Stimulated activated CD4-positive, alpha-beta T cell treated with anti-CD3 and anti-CD28 coated beads, TNF-alpha, amount 100 ng/mL, for 1 hour (primary cell): Measurements from ENCODE around the gene USP37.

Source experiments
- DNase-seq, 3 donors: peaks; one replicate each; pipeline ENCODE4 v3.0.0-alpha.2; 2020; ENCODE audit warnings: low read depth in 3 of 3, low spot score in 1 of 3

The USP37 gene

GRCh38 chr2:218434456-218434855 is 133.7 kb downstream of the USP37 start:
- no peak for DNase-seq

- DNase-seq, result no peak
These were observed 135.3 kb downstream of the USP37 start for GRCh38 chr2:218432676-218433365.

GRCh38 chr2:218431878-218432277 is 136.3 kb downstream of the USP37 start:
- DNase-seq, result no peak

- no peak for DNase-seq
These were observed 137.4 kb downstream of the USP37 start for GRCh38 chr2:218430721-218431120.

GRCh38 chr2:218429911-218430692 is 138.0 kb downstream of the USP37 start:
- no peak for DNase-seq

GRCh38 chr2:218428846-218429558 is 139.1 kb downstream of the USP37 start:
- no peak for DNase-seq

- no peak for DNase-seq
These were observed 140.4 kb downstream of the USP37 start for GRCh38 chr2:218427741-218428140.

GRCh38 chr2:218425531-218425930 is 142.6 kb downstream of the USP37 start:
- no peak for DNase-seq

- DNase-seq, result no peak
These were observed 144.6 kb downstream of the USP37 start for GRCh38 chr2:218423584-218423983.

- no peak for DNase-seq
These were observed 145.6 kb downstream of the USP37 start for GRCh38 chr2:218422403-218423086.

GRCh38 chr2:218421027-218421426 is 147.1 kb downstream of the USP37 start:
- no peak for DNase-seq

- no peak for DNase-seq
These were observed 148.4 kb downstream of the USP37 start for GRCh38 chr2:218419630-218420216.

GRCh38 chr2:218418717-218419458 is 149.3 kb downstream of the USP37 start, which contains the start of gene VIL1:
Gene VIL1 (plus strand): TSS chr2:218419123. CDS start chr2:218423779, 4,656 bp downstream.
- no peak for DNase-seq

- DNase-seq, result no peak
These were observed 149.8 kb downstream of the USP37 start for GRCh38 chr2:218418321-218418716.

- DNase-seq, result no peak
These were observed 160.4 kb downstream of the USP37 start for GRCh38 chr2:218407717-218408116.

GRCh38 chr2:218406949-218407618 is 161.1 kb downstream of the USP37 start:
- peak in 2 of 3 donors; percentile 27 to 33 for DNase-seq

- DNase-seq, result peak; percentile 84 to 87 (median 86)
These were observed 161.8 kb downstream of the USP37 start for GRCh38 chr2:218406209-218406948.

GRCh38 chr2:218405746-218406208 is 162.4 kb downstream of the USP37 start:
- DNase-seq, result no peak
